HG02678 (cell line): ENCODE data around the gene MINAR1.

Experiments
- ATAC-seq: cut with Tn5 transposase; IDR thresholded peaks from one replicate; pipeline ENCODE4 v1.9.1; 2021; ENCODE audit warnings: mild to moderate bottlenecking, moderate library complexity; ENCODE audit not compliant: unreplicated experiment

The MINAR1 gene

GRCh38 chr15:79463781-79464270 lies 31.7 kb downstream of the MINAR1 start:
- no peak for ATAC-seq

GRCh38 chr15:79466488-79466887 lies 34.4 kb downstream of the MINAR1 start:
- no peak for ATAC-seq

- no peak for ATAC-seq
Observed at GRCh38 chr15:79467865-79468586, 35.9 kb downstream of the MINAR1 start.

- no peak for ATAC-seq
Observed at GRCh38 chr15:79472446-79472845, 40.3 kb downstream of the MINAR1 start.

- no peak for ATAC-seq
Observed at GRCh38 chr15:79474252-79474651, 42.1 kb downstream of the MINAR1 start.

GRCh38 chr15:79475306-79475705 lies 43.2 kb downstream of the MINAR1 start:
- ATAC-seq, result no peak

- ATAC-seq, result no peak
Observed at GRCh38 chr15:79478108-79478507, 46.0 kb downstream of the MINAR1 start.

- ATAC-seq, result no peak
Observed at GRCh38 chr15:79479616-79480015, 47.5 kb downstream of the MINAR1 start.

GRCh38 chr15:79481793-79482192 lies 49.7 kb downstream of the MINAR1 start:
- ATAC-seq, result no peak
